Measurements from ENCODE around the gene ASPDH. TPM values are rescaled to one million over a fixed set of nuclear protein-coding genes. Genes with fewer than 3 reads are reported as not detected.
A peak's percentile ranks its signal among the peaks of the same experiment; 100 is the strongest.
"Not testable (repeated sequence)": the region's sequence is repeated elsewhere in the genome, so short reads cannot be mapped to it uniquely, and the experiment has no call there.

ASPDH gene
- total RNA-seq, 1 donor from 2014 or later = 0.62 TPM

DNA sequence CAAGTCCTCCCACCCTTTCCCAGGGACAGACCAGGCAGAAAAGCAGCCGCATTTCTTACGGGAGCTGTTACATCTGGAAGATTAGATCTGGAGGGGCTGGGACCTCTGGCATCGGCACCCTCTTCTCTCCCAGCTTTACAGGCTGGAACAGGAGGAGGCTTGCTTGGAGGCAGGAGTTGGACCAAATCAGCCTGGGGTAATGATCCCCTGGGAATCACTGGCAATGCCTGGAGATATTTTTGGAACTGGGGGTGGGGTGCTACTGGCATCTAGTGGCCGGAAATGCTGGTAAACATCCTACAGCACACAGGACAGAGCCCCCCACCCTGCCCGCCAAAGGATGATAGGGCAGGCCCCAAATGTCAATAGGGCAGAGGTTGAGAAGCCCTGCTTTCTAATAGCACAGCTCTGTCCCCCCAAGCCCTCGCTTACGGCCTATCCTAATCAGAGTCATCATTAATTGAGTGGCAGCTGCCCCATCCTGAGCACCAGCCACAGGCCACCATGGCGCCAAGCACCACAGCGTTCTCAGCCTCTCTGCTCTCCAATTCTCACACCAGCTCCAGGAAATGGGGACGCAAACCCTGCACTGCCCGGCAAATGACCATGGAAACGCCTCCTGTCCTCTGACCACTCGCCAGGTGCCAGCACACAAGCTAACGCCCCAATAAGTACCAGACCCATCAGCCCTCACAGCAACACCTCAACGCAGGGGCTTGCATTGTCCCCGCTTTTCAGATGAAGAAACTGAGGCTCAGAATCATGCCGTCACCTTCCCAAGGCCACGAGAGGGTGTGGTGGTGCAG lies 33.9 kb upstream of the ASPDH start:
- peak; percentile 28 for DNase-seq

DNA sequence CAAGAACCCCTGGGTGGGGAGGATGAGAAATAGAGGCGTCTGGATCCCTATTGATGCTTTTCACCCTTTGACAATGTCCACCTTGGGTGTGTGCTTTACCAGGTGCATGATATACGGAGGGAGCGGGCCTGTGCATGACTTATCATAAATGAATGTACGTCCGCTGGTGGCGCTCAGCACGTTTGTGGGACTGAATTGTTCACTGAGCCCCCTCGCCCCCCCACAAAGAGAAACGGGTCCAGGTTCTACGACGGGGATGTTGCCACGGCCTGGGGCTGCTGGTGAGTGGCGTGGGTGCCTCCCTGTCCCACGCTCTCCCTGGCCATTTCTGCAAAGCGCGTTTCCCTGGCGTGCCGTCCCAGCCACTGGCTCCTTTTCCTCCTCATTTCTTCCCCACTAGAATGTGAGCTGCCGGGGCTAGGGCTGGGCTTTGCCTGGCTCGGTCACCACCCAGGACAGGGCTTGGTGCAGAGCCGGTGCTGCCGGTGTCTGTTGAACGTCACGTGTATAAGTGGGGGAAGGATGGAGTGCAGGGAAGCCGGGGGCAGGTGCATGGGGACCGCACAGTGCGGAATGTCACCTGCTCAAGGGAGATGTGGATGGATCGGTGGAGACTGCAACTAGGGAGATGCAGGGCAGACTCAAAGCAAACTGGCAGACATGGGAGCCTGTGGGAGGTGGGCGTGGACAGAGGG lies 33.0 kb upstream of the ASPDH start:
- no peak for DNase-seq

DNA sequence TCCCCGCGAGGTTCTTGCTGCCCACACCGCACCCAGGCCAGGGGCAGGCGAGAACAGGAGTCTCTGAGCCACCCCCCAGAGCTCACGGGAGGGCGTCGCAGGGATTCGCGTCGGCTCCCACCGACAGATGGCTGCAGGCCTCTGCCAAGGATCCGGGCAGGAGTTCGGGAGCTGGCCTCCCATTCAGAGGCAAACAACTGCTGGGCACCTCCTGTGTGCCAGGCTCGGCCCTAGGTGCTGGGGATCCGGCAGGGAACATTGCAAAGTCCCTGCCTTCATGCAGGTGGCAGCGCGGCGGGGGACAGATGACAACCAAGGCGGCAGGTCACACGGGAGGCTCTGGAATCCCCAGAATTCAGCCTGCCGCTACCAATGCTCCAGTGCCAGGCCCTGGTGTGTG lies 29.2 kb upstream of the ASPDH start:
- no peak for DNase-seq

DNA sequence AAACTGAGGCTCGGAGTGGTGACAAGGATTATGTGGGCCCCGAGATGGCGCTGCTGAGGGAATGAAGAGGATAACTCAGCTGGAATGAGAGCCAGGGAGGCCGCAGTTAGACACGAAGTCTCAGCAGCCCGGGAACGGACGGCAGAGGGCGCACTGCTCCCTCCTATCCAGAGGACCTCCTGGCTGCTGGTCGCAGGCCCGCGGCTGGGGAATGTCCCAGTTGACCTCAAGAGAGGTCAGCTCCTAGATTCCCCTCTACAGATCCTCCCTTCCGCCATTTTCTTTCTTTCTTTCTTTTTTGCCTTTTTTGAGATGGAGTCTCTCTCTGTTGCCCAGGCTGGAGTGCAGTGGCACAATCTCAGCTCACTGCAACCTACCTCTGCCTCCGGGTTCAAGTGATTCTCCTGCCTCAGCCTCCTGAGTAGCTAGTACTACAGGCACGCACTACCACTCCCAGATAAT lies 24.1 kb upstream of the ASPDH start:
- peak; percentile 74 for DNase-seq

DNA sequence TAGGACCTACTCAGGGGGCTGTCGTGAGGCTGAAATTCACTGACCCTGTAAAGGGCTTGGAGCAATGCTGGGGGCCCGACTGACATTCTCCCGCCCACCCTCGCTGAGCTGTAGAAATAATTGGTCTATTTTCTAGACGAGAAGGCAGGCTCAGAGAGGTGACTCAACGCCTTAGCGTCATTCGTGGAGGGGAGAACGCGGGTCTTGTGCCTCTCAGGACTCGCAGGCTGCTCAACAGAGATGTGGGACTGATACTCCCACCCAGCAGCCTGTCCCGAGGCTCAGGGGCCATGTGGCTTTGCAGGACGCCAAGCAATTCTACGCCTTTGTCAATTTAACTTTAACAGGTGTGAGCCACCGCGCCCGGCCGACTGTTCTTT lies 23.6 kb upstream of the ASPDH start:
- no peak for DNase-seq

DNA sequence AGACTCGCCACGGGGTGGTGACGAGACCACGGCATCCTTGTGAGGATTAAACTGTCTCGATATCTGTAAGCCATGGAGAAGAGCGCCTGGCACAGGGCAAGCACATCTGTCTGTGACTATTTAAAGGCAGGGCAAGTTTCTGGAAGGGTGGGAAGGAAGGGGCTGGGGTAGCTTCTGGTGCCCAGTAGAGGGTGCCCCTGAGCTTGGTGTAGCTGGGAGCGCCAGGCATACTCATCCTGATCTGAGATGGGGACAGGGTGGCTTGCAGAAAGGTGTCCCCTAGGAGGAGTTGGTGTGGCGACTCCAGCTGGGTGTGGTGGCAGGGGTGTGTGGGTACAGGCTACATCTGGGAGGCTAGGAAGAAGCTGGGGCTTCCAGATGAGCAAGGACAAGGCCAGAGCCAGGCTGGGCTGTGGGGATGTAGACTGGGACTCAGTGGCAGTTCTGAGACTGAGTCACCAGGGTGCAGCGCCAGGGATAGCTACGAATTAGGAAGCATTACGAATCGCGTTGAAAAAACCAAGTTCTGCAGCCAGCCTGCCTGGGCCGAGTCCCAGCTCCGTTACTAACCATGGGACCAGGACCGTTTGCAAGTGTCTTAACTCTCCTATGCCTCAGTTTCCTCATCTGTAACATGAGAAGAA lies 23.1 kb upstream of the ASPDH start:
- DNase-seq = peak; percentile 34

DNA sequence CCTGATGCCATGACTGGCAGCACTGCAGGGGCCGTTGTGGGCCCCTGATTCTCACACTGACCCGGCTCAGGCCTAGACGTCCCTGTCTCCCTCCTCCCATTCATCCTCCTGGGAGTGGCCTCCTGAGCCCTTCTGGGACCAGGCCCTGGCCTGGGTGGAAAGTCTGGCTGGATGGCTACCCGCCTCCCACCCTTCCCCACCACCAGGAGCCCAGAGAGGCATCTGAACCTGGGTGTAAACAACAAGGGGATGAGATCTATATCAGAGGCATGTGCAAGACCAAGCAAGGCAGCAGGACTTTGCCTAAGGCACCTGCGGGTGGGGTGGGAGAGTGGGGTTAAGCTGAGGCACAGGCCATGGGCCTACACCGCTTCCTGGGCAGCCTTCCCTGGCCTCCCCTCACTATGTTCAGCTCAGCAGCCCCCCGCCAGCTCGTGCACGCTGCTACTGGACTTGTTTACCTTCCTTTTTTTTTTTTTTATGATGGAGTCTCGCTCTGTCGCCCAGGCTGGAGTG lies 22.0 kb upstream of the ASPDH start:
- no peak for DNase-seq

DNA sequence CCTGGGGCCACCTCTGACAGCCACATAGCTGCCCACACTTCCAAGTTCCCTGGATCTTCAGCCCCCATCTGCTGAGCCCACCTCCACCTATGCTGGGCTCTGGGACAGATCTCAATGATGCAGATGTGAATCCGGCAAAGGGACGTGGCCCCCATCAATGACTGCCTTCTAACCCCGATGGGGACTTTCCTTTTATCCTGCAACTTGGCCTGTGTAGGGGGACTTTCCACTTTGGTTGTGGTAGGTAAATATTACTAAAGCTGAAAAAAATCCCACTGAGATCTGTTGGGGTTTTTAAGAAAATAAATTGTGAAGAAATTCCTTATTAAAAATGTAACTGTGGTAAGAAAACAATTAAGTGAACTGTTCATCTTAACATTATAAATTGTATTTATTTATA lies 20.8 kb upstream of the ASPDH start:
- DNase-seq = no peak

DNA sequence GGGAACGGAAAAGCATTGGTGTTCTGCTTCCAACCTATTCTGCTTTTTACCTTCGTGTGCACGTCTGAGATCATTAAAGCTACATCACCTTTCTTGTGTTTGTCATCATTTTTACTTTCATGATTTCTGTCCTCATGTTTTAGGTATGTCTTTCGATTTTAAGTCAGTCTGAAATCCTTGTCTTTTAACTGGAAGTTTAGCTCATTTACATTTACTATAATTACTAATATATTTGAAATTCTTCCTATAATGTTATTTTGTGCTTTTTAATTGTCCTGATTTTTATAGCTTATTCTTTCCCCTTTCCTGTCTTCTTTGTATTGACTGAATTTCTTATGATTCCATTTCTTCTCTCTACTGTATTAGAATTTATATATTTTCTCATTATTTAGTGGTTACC lies 19.2 kb upstream of the ASPDH start:
- DNase-seq = no peak

DNA sequence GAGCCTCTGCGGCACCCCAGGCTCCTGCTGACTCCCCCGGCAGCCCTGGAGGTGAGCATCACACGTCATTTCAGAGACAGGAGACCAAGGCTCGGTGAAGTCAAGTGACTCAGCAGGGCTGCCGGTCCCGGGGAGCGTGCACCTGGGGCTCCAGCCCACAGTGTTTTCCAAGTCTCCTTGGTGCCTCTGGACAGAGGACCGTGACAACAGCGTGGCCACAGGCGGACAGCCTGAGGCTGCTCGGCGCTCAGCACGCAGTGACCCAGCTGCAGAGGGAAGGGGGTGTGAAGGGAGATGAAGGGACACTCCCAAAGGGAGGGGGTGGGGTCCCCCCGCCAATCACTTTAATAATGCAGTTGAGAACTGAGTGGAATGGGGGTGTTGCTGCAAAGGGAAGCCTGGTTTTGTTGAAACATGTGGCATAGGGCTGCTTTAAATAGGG lies 17.5 kb upstream of the ASPDH start:
- DNase-seq = no peak

DNA sequence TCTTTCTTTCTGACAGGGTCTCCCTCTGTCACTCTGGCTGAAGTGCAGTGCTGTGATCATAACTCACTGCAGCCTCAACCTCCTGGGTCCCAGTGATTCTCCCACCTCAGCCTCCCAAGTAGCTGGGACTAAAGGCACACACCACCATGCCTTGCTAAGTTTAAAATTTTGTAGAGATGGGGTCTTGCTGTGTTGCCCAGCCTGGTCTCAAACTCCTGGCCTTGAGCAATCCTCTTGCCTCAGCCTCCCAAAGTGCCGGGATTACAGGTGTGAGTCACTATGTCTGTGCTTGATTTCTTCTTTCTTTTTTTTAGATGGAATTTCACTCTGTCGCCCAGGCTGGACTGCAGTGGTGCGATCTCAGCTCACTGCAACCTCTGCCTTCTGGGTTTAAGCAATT lies 14.3 kb upstream of the ASPDH start:
- DNase-seq = not testable (repeated sequence)

DNA sequence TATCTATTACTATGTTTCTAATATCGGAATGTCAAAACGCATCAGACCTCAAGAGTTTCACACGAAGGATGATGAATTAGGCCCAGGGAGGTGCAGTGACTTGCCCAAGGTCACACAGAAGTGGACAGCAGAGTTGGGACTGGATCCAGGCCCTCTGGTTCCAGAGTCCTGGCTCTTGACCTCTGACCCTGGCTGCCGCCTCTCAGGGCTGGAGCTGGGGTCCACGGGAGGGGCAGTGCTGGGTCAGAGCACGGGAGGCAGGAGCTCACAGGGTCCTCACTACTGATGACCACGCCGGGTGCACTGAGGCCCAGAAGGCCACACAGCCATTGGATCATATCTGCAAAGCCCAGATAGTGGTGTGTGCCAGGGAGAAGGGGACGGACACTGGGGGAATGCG lies 9.2 kb upstream of the ASPDH start:
- no peak for DNase-seq

DNA sequence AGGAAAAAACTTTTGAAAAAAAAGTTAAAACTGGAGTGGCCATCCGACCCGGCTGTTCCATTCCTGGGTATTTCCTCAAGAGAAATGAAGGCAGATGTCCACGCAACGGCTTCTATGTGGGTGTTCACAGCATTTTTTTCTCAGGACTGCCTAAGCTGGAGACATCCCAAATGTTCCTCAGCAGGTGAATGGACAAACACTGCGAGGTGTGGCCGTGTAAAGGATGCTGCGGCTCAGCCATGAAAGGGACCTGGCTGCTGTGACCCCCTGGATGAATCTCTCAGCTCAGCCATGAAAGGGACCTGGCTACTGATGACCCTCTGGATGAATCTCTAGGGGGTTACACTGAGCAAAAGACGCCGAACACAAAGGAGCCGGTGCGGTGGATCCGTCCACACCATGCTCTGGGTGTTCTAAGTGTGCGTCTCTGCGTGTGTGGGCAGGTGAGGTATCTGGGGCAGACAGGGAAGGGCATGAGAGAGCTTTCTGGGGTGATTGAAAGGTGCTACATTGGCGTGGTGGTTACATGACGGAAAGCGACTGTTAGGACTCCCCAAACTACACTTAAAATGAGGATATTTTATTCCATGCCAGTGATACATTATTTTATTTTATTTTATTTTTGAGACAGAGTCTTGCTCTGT lies 7.2 kb upstream of the ASPDH start:
- DNase-seq = no peak

DNA sequence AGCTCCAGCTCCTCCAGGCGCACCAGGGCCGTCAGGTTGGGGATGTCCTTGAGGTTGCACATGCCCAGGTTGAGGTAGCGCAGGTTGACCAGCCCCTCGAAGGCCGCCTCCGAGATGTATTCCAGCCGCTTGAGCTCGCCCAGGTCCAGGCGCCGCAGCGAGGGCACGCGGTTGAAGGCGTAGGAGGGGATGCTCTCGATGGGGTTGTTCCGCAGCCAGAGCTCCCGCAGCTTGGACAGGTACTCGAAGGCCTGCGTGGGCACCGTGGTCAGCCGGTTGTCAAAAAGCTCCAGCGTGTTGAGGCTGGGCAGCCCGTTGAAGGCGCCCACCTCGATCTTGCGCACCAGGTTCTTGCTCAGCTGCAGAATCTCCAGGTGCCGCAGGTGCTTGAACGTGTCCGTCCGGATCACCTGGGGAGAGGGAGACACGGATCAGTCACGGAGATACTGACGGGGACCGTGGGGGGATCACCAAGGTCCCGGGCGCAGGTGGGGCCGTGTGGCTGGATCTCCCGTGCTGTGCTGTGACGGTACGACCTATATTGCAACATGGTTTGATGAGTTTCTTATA lies 5.4 kb upstream of the ASPDH start:
- DNase-seq = no peak

DNA sequence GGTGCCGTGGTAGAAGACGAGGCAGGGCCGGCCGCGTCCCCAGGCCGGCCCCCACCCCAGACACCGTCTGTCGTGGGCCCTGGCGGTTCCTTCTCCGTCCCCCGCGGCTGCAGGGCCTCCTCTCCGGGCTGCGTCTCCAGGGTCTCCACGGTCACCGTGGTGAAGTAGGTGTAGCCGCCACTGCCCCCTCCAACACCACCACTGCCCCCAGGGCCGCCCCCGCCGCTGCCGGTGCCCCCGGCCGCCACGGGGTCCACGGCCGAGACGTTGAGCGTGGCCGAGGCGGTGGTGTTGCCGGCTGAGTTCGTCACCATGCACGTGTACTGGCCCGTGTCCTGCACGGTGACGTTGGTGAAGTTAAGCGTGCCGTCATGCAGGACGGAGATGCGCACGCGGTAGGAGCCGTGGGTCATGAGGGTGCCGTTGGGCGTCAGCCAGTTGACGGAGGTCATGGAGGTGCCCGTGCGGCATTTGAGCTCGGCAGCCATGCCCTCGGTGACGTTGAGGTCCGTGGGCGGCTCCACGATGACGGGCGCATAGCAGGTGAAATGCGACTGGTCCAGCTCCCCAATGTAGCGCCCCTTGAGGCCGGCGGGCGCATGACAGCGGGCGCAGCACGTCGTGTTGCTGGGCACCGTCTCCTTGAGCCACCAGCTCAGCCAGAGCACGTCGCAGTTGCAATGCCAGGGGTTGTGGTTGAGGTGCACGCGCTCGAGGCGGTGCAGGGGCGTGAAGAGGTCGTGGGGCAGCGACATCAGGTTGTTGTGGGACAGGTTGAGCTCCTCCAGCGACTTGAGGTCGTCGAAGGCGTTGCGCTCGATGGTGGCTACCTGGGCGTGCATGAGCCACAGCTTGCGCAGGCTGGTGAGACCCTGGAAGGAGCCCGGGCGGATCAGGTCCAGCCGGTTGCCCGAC lies 4.6 kb upstream of the ASPDH start:
- DNase-seq = no peak

DNA sequence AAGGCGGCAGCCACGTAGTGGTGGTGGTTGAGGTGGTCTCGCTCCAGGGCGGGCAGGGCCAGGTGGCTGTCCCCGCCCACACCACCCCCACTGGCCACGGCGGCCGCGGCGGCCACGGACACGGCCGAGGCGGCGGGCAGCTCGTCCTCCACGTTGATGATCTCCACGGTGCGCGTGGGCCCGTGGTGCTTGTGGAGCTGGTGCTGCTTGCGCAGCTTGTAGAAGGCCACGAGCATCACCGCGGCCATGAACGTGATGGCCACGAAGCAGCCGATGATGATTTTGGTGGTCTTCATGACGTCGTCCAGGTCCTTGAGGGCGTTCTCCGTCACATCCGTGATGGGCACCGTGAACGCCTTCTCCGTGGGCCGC lies 4.0 kb upstream of the ASPDH start:
- DNase-seq = no peak

DNA sequence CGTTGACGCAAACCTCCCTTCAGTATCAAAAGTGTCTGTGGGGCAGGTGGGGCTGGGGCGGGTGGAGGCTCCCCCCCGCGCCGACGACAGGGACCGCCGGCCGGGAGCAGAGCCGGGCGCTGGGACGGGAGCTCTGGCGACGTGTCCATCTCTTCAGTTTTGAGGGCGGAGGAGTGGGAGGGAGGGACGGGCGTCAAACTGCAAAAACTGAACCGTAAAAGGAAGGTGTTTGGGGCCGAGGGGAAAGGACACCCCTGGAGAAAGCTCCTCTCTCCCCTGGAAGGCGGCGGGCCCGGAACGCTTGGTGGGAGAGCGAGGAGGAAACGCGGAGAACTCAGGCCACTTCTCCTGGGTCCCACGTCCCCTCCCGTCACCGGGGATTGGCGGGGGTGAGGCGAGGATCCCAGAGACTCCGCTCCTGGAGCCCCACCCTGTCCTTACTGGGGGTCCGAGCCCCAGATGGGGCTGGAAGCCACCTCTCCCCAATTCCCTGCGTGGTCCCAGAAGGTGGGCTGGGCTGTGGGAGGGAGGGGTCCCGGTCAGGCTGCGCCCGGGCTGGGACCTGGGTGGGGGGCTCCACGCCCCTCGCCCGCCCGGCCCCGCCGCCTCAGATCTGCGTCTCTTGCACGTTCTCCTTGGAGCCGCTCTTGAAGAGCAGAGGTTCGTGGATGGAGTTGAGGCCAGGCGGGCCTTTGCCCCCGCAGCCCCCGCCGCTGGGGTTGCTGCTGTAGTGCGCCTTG lies 3.4 kb upstream of the ASPDH start:
- no peak for DNase-seq

DNA sequence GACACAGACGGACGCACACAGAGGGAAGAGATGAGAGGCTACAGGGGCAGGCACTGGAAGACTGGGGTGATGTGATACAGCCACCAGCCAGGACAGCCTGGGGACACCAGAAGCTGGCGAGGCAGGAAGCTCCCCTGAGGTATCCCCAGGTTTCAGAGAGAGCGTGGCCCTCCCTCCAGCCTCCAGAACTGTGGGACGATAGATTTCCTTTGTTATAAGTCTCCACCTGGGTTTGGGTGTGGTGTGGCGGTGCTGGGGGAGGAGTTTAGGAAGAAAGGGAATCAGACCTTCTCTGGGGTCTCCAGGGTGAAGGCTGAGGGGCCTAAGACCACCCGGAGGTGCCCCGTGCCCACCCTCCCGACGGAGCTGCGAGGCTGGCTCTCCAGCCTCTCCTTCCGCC lies 2.7 kb upstream of the ASPDH start:
- DNase-seq = no peak

DNA sequence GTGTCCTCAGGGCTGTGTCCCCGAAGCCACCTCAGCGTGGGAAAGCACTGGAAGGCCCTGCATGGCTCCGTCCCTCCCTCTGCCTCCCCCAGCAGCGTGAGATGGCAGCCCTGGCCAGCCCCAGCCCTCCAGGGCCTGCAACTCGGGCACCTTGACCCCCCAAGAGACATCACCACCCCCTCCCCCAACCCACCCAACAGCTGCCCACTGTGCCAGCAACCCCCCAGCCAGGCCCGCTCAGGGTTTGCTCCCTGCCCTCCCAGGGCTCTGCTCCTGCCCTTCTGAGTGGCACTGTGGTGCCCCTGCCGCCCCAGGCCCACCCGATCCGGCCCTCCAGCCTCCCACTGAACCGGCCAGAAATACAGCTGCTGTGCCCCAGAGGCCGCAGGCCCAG lies 1.5 kb upstream of the ASPDH start:
- no peak for DNase-seq

DNA sequence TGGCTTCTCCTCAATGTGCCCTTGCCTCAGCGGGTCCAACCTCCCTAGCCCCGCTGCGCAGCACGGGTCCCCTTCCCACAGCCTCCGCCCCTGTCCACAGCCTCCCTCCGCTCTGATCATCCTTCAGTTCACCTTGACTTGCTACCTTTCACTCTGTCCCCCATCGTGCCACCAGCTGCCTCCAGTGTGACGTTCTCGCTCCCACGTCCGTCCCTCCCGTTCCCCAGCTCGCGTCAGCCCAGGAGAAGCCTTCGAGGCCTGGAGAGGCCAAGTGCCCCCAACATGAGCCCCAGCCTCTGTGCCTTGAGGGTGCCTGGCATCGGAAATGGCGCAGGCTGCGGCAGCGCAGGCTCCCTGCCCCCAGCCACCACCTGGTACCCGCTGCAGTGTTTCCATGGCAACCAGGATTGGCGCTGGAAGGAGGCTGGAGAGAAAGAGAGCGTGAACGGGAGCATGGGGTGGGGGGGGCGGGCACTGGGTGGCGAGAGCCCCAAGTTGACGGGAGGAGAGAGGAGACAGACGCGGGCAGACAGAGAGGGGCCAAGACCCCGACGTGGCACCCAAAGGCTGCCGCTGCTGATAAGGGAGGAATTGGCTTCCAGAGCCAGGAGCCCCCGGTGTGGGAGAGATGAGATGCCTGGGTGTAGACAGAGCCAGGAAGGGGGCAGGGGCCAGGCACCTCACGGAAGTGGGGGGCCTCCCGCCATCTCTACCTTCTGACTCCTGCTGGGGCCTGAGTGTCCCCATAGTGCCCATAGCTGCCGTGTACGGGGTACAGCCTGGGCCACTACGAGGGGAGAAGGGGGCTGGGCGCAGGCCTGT lies 844 bp upstream of the ASPDH start:
- DNase-seq = peak; percentile 86

Measured in occipital lobe (tissue), 2 donors.